Breast epithelium (tissue), 3 donors: ENCODE data around the gene FHL1.

Source experiments
- CTCF ChIP-seq, 3 donors: fragments of 450-650 bp; IDR thresholded peaks; one replicate each; pipeline ENCODE4 v1.5.1; 2016 to 2017; ENCODE audit warnings: antibody characterized with exemption in 3 of 3, mild to moderate bottlenecking in 3 of 3, moderate library complexity in 3 of 3
- POLR2A ChIP-seq: fragments of 450-650 bp; IDR thresholded peaks from one replicate; pipeline ENCODE4 v1.6.1; 2016; ENCODE audit warnings: antibody characterized with exemption, mild to moderate bottlenecking, moderate library complexity
- POLR2AphosphoS5 ChIP-seq, 3 donors: sonication (generic); formaldehyde crosslinking; IDR thresholded peaks; one replicate each; pipeline ENCODE4 v1.6.1; 2017; ENCODE audit warnings: antibody characterized with exemption in 3 of 3

GRCh38 chrX:136143711-136144110 lies 3.6 kb upstream of the FHL1 start:
- TF ChIP-seq CTCF (IDR thresholded peaks at IDR 0.05) (no peak), POLR2A (no peak), POLR2AphosphoS5 (IDR thresholded peaks at IDR 0.05) (no peak)
